ENCODE measurements around the gene PTTG2.

The PTTG2 gene

DNA sequence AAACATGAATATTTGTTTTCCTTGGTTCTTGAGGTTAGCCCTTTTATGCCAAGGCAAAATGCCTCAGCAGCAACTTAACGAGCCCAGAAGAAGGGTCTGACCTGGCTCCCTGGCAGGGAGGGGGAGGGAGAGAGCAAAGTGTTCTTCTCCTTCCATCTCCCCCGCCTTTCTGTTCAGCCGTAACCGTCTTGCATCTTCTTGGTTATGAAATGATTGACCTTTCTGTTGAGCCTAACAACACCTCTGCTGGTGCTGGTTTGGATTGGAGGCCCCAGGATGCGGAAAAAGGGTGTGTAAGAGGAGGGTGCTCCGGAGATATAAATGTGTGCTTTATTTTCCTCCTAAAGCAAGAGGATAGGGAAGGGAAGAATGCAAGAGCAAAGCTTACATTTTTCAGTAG is 44.7 kb downstream of the PTTG2 start:
- in situ Hi-C loops (cut with HindIII; ENCODE audit: low sequenced_read_pairs), result loop anchor here (5.0 kb wide), 1 partner anchor 33 kb away; no protein-coding TSS in a partner anchor

DNA sequence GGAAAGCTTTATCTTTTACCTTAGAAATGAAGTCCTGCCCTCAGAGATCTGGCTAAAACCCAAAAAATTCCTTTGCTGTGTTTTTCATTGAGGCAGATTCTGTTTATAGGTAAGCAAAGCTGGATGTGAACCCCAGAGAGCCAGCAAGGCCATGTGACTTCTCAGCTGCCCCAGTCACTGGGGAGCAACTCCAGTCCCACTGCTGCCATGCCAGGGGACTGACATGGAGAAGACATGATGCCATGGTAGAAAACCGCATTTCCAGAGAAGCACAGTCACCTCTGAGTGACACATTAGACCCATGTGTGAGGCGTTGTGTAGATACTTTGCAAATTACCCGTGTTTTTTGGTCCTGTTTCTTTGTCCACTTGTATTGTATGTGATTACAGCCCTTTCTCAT is 45.4 kb downstream of the PTTG2 start:
- in situ Hi-C loops (cut with HindIII; ENCODE audit: low sequenced_read_pairs), result loop anchor here (5.0 kb wide), 1 partner anchor 33 kb away; no protein-coding TSS in a partner anchor

DNA sequence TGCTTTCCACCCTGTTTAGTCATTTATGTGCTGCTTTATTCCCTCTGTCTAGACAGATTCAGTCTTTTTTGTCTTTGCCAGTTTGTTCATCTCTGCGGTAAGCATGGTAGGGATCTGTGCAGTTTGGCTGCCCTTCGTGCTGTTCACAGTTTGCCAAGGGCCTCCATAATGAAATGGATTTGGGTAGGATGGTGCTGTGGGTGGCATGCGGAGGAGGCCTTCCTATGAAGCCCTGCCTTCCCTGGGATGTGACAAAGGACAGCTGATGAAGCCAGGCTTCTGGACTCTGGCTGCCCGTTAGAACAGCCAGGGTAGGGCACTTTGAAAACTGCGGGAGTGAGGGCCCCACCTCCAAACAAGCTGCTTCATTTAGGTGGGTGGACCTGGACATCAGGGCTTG is 47.4 kb downstream of the PTTG2 start:
- in situ Hi-C loops (cut with HindIII; ENCODE audit: low sequenced_read_pairs), result loop anchor here (5.0 kb wide), 1 partner anchor 35 kb away; no protein-coding TSS in a partner anchor

DNA sequence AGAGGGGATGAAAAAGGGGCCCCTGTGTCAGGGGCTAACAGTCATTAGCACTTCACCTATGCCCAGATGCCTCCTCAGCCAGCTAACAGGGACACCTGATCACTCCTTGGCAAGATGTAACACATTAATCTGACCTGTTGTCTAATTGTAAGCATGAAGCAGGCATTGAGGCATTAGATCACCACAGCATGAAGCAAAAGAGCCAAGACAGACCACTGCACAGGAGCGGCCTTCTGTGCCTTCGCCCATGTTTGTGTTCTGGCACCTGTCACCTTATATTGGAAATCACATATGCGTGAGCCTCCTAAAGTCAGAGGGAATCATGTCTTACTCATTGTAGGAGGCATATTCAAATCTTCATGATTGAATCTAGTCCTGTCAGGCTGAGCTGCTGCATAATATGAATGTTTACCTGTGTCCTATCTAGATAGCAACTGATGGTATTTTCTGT is 48.4 kb downstream of the PTTG2 start:
- in situ Hi-C loops (cut with HindIII; ENCODE audit: low sequenced_read_pairs), result loop anchor here (5.0 kb wide), 1 partner anchor 36 kb away; no protein-coding TSS in a partner anchor

DNA sequence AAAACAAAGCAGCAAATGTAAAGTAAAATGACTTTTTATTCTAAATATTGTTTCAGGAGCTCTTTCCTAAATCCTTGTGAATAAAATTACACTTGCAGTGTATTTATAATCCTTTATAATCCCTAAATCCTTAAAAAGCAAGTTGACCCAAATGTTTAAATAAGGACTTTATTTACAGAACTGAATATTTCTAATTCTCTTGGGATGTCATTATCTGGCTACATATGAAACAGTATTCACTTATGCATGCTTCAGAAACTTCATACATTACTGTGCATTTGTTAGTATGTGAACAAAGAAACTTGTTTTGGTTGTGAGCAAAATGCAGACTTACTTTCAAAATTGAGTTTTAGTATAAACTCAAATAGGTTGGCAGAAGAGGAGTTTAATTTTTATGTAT is 49.2 kb downstream of the PTTG2 start:
- in situ Hi-C loops (cut with HindIII; ENCODE audit: low sequenced_read_pairs), result loop anchor here (5.0 kb wide), 1 partner anchor 37 kb away; no protein-coding TSS in a partner anchor

DNA sequence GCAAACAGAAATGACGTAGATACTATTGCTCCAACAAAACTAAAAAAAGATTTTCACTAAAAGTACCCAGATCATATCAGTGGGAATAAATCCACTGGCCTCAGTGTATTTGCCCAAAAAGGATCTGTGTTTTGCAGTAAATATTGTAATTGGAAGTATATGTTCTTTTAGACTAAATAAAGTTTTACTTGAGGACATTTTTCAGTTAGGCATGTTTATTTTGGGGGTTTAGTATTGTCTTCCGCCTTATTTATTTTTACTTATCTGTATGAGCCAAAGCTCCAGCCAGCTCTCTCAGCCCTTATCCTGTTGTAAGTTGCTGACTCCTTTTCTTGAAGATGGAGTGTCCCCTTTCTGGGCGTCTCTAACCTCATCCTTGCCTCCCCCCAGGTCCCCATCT is 49.8 kb downstream of the PTTG2 start:
- in situ Hi-C loops (cut with HindIII; ENCODE audit: low sequenced_read_pairs), result loop anchor here (5.0 kb wide), 1 partner anchor 38 kb away; no protein-coding TSS in a partner anchor

All from endothelial cell of hepatic sinusoid (primary cell).